Measurements from ENCODE around the gene GLIPR1.
A peak's percentile ranks its signal among the peaks of the same experiment; 100 is the strongest.

The GLIPR1 gene

GRCh38 chr12:75539889-75540288 is 59.3 kb downstream of the GLIPR1 start:
- no peak overlapping the region for H3K27ac ChIP-seq (ENCODE audit: low read depth, low read length, severe bottlenecking)
- no CpG with 5 or more reads among the region's 2 CpGs for WGBS, 2 experiments (ENCODE audit: insufficient coverage in 2 of 2)
- H3K36me3 ChIP-seq (ENCODE audit: control insufficient read depth, insufficient read depth, low read length): no peaks in the 10 kb centered on the region
- H3K9me3 ChIP-seq (ENCODE audit: control insufficient read depth, low read length): no peaks in the 10 kb centered on the region
- H3K4me3 ChIP-seq (ENCODE audit: extremely low read depth, insufficient read depth, low read length, poor library complexity, severe bottlenecking): no peak overlapping the region
- no peaks in the 10 kb centered on the region for H3K4me1 ChIP-seq (ENCODE audit: control insufficient read depth, insufficient read depth, low read length, poor library complexity, severe bottlenecking)

- Histone ChIP-seq H3K4me3 (ENCODE audit: extremely low read depth, insufficient read depth, low read length, poor library complexity, severe bottlenecking) (no peak overlapping the region), H3K9me3 (ENCODE audit: control insufficient read depth, low read length) (no peaks in the 10 kb centered on the region), H3K27ac (ENCODE audit: low read depth, low read length, severe bottlenecking) (no peak overlapping the region), H3K4me1 (ENCODE audit: control insufficient read depth, insufficient read depth, low read length, poor library complexity, severe bottlenecking) (no peaks in the 10 kb centered on the region), H3K36me3 (ENCODE audit: control insufficient read depth, insufficient read depth, low read length) (no peaks in the 10 kb centered on the region)
- WGBS, 2 experiments (ENCODE audit: insufficient coverage in 2 of 2): no CpG with 5 or more reads among the region's 1 CpG
These were observed 62.4 kb downstream of the GLIPR1 start for GRCh38 chr12:75542942-75543341.

GRCh38 chr12:75543529-75543928 is 63.0 kb downstream of the GLIPR1 start:
- WGBS, 2 experiments (ENCODE audit: insufficient coverage in 2 of 2): no CpG with 5 or more reads among the region's 1 CpG

GRCh38 chr12:75545636-75546035 is 65.1 kb downstream of the GLIPR1 start:
- WGBS, 2 experiments (ENCODE audit: insufficient coverage in 2 of 2): 100% methylated on average over 1 of the region's 1 CpG; no CpG with 5 or more reads in 1 of the 2 experiments
- H3K4me3 ChIP-seq (ENCODE audit: extremely low read depth, insufficient read depth, low read length, poor library complexity, severe bottlenecking): no peak overlapping the region
- no peaks in the 10 kb centered on the region for H3K4me1 ChIP-seq (ENCODE audit: control insufficient read depth, insufficient read depth, low read length, poor library complexity, severe bottlenecking)
- H3K9me3 ChIP-seq (ENCODE audit: control insufficient read depth, low read length): no peaks in the 10 kb centered on the region
- no peaks in the 10 kb centered on the region for H3K36me3 ChIP-seq (ENCODE audit: control insufficient read depth, insufficient read depth, low read length)
- no peak overlapping the region for H3K27ac ChIP-seq (ENCODE audit: low read depth, low read length, severe bottlenecking)

More at GRCh38 chr12:75543529-75543928, 63.0 kb downstream of the GLIPR1 start:
- Histone ChIP-seq H3K36me3 (ENCODE audit: control insufficient read depth, insufficient read depth, low read length) (no peaks in the 10 kb centered on the region), H3K9me3 (ENCODE audit: control insufficient read depth, low read length) (no peaks in the 10 kb centered on the region), H3K4me3 (ENCODE audit: extremely low read depth, insufficient read depth, low read length, poor library complexity, severe bottlenecking) (no peak overlapping the region), H3K27ac (ENCODE audit: low read depth, low read length, severe bottlenecking) (no peak overlapping the region), H3K4me1 (ENCODE audit: control insufficient read depth, insufficient read depth, low read length, poor library complexity, severe bottlenecking) (no peaks in the 10 kb centered on the region)

GRCh38 chr12:75548879-75549278 is 68.3 kb downstream of the GLIPR1 start:
- Histone ChIP-seq H3K4me3 (ENCODE audit: extremely low read depth, insufficient read depth, low read length, poor library complexity, severe bottlenecking) (no peak overlapping the region), H3K36me3 (ENCODE audit: control insufficient read depth, insufficient read depth, low read length) (no peaks in the 10 kb centered on the region), H3K4me1 (ENCODE audit: control insufficient read depth, insufficient read depth, low read length, poor library complexity, severe bottlenecking) (peaks cover 10% of the 10 kb centered on the region), H3K9me3 (ENCODE audit: control insufficient read depth, low read length) (no peaks in the 10 kb centered on the region), H3K27ac (ENCODE audit: low read depth, low read length, severe bottlenecking) (no peak overlapping the region)
- WGBS, 2 experiments (ENCODE audit: insufficient coverage in 2 of 2): 100% methylated on average over 1 of the region's 1 CpG; no CpG with 5 or more reads in 1 of the 2 experiments

GRCh38 chr12:75549989-75550388 is 69.4 kb downstream of the GLIPR1 start:
- Histone ChIP-seq H3K9me3 (ENCODE audit: control insufficient read depth, low read length) (no peaks in the 10 kb centered on the region), H3K4me3 (ENCODE audit: extremely low read depth, insufficient read depth, low read length, poor library complexity, severe bottlenecking) (no peak overlapping the region), H3K27ac (ENCODE audit: low read depth, low read length, severe bottlenecking) (no peak overlapping the region), H3K4me1 (ENCODE audit: control insufficient read depth, insufficient read depth, low read length, poor library complexity, severe bottlenecking) (peaks cover 11% of the 10 kb centered on the region), H3K36me3 (ENCODE audit: control insufficient read depth, insufficient read depth, low read length) (no peaks in the 10 kb centered on the region)
- WGBS, 2 experiments (ENCODE audit: insufficient coverage in 2 of 2): 80% methylated on average over 1 of the region's 2 CpGs; no CpG with 5 or more reads in 1 of the 2 experiments

GRCh38 chr12:75550401-75551240 is 70.1 kb downstream of the GLIPR1 start:
- Histone ChIP-seq H3K9me3 (ENCODE audit: control insufficient read depth, low read length) (no peaks in the 10 kb centered on the region), H3K36me3 (ENCODE audit: control insufficient read depth, insufficient read depth, low read length) (no peaks in the 10 kb centered on the region), H3K4me3 (ENCODE audit: extremely low read depth, insufficient read depth, low read length, poor library complexity, severe bottlenecking) (no peak overlapping the region), H3K4me1 (ENCODE audit: control insufficient read depth, insufficient read depth, low read length, poor library complexity, severe bottlenecking) (peaks cover 11% of the 10 kb centered on the region), H3K27ac (ENCODE audit: low read depth, low read length, severe bottlenecking) (peak overlapping the region; percentile 38)
- 81 to 85% methylated on average over 5 to 6 of the region's 8 CpGs for WGBS, 2 experiments (ENCODE audit: insufficient coverage in 2 of 2)

GRCh38 chr12:75551477-75551876 is 70.9 kb downstream of the GLIPR1 start:
- H3K36me3 ChIP-seq (ENCODE audit: control insufficient read depth, insufficient read depth, low read length): no peaks in the 10 kb centered on the region
- H3K9me3 ChIP-seq (ENCODE audit: control insufficient read depth, low read length): no peaks in the 10 kb centered on the region
- no peak overlapping the region for H3K27ac ChIP-seq (ENCODE audit: low read depth, low read length, severe bottlenecking)
- H3K4me1 ChIP-seq (ENCODE audit: control insufficient read depth, insufficient read depth, low read length, poor library complexity, severe bottlenecking): peaks cover 11% of the 10 kb centered on the region
- no peak overlapping the region for H3K4me3 ChIP-seq (ENCODE audit: extremely low read depth, insufficient read depth, low read length, poor library complexity, severe bottlenecking)

GRCh38 chr12:75553398-75553797 is 72.8 kb downstream of the GLIPR1 start:
- Histone ChIP-seq H3K9me3 (ENCODE audit: control insufficient read depth, low read length) (no peaks in the 10 kb centered on the region), H3K4me1 (ENCODE audit: control insufficient read depth, insufficient read depth, low read length, poor library complexity, severe bottlenecking) (peaks cover 11% of the 10 kb centered on the region), H3K4me3 (ENCODE audit: extremely low read depth, insufficient read depth, low read length, poor library complexity, severe bottlenecking) (no peak overlapping the region), H3K36me3 (ENCODE audit: control insufficient read depth, insufficient read depth, low read length) (no peaks in the 10 kb centered on the region), H3K27ac (ENCODE audit: low read depth, low read length, severe bottlenecking) (peak overlapping the region; percentile 65)
- 50 to 88% methylated on average over 1 of the region's 1 CpG for WGBS, 2 experiments (ENCODE audit: insufficient coverage in 2 of 2)

All from mesodermal cell (in vitro differentiated cells).